Gastroesophageal sphincter (tissue), 3 donors: Measurements from ENCODE around the gene FIGNL1.

Experiments used
- CTCF ChIP-seq, 4 experiments: fragments of 200-600 bp in 2 of 4; fragments of 450-650 bp in 2 of 4; sonication (generic) in 1 of 4; IDR thresholded peaks; one replicate each; pipeline ENCODE4 v1.5.1; 2017 to 2019; ENCODE audit warnings: antibody characterized with exemption in 4 of 4, mild to moderate bottlenecking in 2 of 4, moderate library complexity in 2 of 4
- POLR2A ChIP-seq, 2 donors: fragments of 450-650 bp; IDR thresholded peaks; one replicate each; pipeline ENCODE4 v1.6.1; 2017; ENCODE audit warnings: antibody characterized with exemption in 2 of 2, mild to moderate bottlenecking in 2 of 2, moderate library complexity in 1 of 2

- TF ChIP-seq CTCF (IDR thresholded peaks at IDR 0.05) (no peak), POLR2A (IDR thresholded peaks at IDR 0.05) (no peak)
Observed at GRCh38 chr7:50411332-50411731, 38.8 kb downstream of the FIGNL1 start.
